Lower lobe of right lung (tissue), 2 donors: Measurements from ENCODE around the gene FGF1. TPM values are rescaled to one million over a fixed set of nuclear protein-coding genes. Genes with fewer than 3 reads are reported as not detected.
A peak's percentile ranks its signal among the peaks of the same experiment; 100 is the strongest.

ENCODE experiments used
- ATAC-seq, 2 donors: fragments of 200-7000 bp; cut with Tn5 transposase; one replicate each; pipeline ENCODE4 v1.9.1; 2020 to 2022; ENCODE audit warnings: mild to moderate bottlenecking in 2 of 2, moderate library complexity in 2 of 2
- DNase-seq: peaks from one replicate; pipeline ENCODE4 v3.0.0-alpha.2; 2020
- H3K27ac ChIP-seq: fragments of 200-600 bp; one replicate; pipeline ENCODE4 v1.8.0; 2022
- H3K27me3 ChIP-seq: fragments of 200-600 bp; one replicate; pipeline ENCODE4 v1.8.0; 2022; ENCODE audit warnings: low read depth
- H3K36me3 ChIP-seq: fragments of 200-600 bp; one replicate; pipeline ENCODE4 v1.8.0; 2022; ENCODE audit warnings: mild to moderate bottlenecking
- H3K4me1 ChIP-seq: fragments of 200-600 bp; one replicate; pipeline ENCODE4 v1.8.0; 2022
- H3K4me3 ChIP-seq: fragments of 200-600 bp; one replicate; pipeline ENCODE4 v1.8.0; 2022; ENCODE audit warnings: mild to moderate bottlenecking
- H3K9me3 ChIP-seq: fragments of 200-600 bp; one replicate; pipeline ENCODE4 v1.8.0; 2022
- intact Hi-C: fragments of 100-400 bp; cut with DNase I; formaldehyde crosslinking; loops from one replicate; pipeline ENCODE4 v1.11.0; 2022
- total RNA-seq: library from RNA; stranded (reverse); fragmentation: NEBNext Ultra II Directional; extraction: Animal tissue kit (Norgen Biotek cat#: 25700); gene quantifications from one replicate; pipeline ENCODE4 v1.2.1, GENCODE V29; 2021
- TF ChIP-seq, protein P1 (sequence below): fragments of 200-600 bp; IDR thresholded peaks from one replicate; pipeline ENCODE4 v1.8.0; 2022; ENCODE audit warnings: antibody characterized with exemption, mild to moderate bottlenecking
- donor health status: DM: no; HTN: yes; CAD: no; lungs with severe emphysema.

The FGF1 gene
- total RNA-seq, 1 donor from 2014 or later: 0.97 TPM

DNA sequence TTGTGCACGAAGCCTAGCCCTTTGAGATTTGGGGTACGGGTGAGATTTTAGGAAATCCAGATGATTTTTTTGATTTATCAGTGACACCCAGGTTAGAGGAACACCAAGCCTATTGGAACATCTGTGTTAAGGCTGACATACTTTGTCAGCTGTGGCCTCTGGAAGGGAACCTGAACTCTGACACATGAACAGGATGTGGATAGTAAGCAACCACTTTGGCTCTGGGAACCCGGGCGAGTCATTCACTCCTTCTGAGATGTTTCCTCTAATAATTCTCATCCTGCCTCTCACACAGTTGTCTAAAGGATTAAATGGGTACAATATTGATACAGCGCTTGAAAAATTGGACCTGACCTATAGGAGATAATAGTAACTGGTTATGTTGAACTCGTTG is 67.8 kb downstream of the FGF1 start:
- DNase-seq: no peak
- ATAC-seq: no peak
- intact Hi-C loops: no loop called here
- TF ChIP-seq, protein P1, sequence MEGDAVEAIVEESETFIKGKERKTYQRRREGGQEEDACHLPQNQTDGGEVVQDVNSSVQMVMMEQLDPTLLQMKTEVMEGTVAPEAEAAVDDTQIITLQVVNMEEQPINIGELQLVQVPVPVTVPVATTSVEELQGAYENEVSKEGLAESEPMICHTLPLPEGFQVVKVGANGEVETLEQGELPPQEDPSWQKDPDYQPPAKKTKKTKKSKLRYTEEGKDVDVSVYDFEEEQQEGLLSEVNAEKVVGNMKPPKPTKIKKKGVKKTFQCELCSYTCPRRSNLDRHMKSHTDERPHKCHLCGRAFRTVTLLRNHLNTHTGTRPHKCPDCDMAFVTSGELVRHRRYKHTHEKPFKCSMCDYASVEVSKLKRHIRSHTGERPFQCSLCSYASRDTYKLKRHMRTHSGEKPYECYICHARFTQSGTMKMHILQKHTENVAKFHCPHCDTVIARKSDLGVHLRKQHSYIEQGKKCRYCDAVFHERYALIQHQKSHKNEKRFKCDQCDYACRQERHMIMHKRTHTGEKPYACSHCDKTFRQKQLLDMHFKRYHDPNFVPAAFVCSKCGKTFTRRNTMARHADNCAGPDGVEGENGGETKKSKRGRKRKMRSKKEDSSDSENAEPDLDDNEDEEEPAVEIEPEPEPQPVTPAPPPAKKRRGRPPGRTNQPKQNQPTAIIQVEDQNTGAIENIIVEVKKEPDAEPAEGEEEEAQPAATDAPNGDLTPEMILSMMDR: no peak
- H3K36me3 ChIP-seq: no peaks in the 10 kb centered on the region
- H3K9me3 ChIP-seq: no peaks in the 10 kb centered on the region
- no peak overlapping the region for H3K4me3 ChIP-seq
- H3K4me1 ChIP-seq: no peaks in the 10 kb centered on the region
- H3K27me3 ChIP-seq: no peaks in the 10 kb centered on the region
- H3K27ac ChIP-seq: no peak overlapping the region

DNA sequence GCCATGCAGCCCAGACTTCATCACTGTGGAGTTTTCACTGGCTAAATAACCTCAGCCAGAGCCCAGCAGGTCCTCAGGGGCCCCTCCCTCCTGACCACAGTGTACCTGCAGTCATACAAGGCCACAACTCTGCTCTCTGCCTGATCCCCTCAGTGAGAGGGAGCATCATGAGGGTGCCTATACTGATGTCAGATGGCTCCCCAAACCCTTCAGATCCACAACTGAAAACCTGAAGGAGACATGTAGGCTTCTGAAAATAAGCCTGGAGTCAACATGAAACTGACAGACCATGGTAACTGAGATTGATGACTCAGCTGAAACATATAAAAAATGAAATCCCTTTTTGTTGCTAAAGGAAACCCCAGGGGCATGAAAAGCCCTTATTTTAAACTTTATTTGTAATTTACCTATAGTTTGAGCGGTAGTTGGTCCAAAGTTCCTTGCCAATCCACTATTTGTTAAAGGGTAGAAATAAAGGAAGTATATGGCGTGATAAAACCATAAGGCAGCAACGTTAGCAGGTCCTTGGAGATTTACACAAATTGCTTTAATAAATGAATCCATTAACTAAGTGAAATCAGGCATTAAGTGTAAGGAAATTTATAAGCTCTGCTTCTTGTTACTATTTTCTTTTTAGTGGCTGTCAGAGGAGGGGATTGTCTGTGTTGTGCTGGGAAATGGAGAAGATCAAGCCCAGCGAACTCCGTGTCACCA is 68.3 kb downstream of the FGF1 start:
- Histone ChIP-seq H3K4me1 (no peaks in the 10 kb centered on the region), H3K27ac (no peak overlapping the region), H3K4me3 (no peak overlapping the region), H3K9me3 (no peaks in the 10 kb centered on the region), H3K27me3 (no peaks in the 10 kb centered on the region), H3K36me3 (no peaks in the 10 kb centered on the region)
- TF ChIP-seq, protein P1: no peak
- intact Hi-C loops: no loop called here
- ATAC-seq (peak in 1 of 2 donors; percentile 34), DNase-seq (no peak)

DNA sequence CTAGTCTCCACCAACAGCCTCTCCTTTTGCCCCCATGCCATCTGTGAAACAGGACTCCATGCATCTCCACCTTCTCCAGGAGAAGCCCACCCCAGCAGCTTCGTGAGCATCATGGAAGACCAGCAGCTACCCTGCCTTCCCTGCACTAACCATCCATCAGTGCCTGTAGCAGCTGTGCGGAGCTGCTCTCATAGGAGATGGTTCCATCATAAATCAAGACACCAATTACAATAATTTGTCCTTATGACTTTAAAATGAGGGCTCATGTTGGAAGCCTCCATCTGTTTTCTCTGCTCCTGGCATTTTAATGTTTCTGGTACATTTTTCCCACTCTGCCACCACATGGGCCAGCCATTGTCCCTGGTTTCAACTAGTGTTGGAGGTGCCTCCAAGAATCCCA is 69.9 kb downstream of the FGF1 start:
- intact Hi-C loops: no loop called here
- Histone ChIP-seq H3K4me1 (no peaks in the 10 kb centered on the region), H3K9me3 (no peaks in the 10 kb centered on the region), H3K27me3 (no peaks in the 10 kb centered on the region), H3K36me3 (no peaks in the 10 kb centered on the region), H3K4me3 (no peak overlapping the region), H3K27ac (no peak overlapping the region)
- TF ChIP-seq, protein P1: no peak
- no peak for DNase-seq
- ATAC-seq: no peak

DNA sequence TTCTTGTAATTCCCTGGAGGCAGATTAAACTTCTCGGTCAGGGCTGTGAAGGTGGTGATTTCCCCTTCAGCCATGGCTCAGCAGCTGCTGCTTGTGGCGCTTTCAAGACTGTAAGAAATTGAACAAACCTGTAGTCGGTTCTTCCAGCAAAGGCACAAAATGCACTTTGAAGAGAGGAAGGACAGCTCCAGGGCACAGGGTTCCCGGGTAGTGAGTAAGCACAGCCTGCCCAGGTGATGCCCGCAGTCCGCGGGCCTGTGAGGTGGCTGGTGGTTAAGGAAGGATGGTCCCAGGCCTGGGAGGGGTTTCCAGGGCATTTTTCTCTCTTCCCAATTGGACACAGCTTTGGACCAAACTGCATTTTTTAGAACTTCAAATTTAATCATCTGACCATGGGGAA is 71.8 kb downstream of the FGF1 start:
- intact Hi-C loops: no loop called here
- Histone ChIP-seq H3K36me3 (no peaks in the 10 kb centered on the region), H3K27me3 (no peaks in the 10 kb centered on the region), H3K27ac (no peak overlapping the region), H3K4me3 (no peak overlapping the region), H3K9me3 (no peaks in the 10 kb centered on the region), H3K4me1 (no peaks in the 10 kb centered on the region)
- ATAC-seq: no peak
- no peak for DNase-seq
- TF ChIP-seq, protein P1: no peak

DNA sequence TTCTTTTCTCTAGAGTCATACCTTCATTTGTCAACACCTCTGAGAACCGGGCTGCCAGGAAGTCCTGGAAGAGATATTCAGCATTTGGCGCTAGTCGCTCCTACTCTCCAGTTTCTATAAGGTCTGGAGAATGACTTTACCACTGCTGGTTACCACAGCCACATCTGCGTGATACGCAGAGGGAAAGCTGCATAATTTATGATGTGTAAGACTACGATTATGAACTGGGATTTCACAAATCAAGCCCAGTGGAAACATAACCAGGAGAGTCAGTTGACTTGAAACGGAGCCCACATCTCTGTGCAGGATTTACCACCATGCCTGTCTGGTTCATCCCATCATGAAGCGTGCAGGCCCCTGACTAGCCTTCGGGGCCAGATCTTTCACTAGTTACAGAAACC is 72.6 kb downstream of the FGF1 start:
- intact Hi-C loops: no loop called here
- H3K4me3 ChIP-seq: no peak overlapping the region
- H3K27me3 ChIP-seq: no peaks in the 10 kb centered on the region
- TF ChIP-seq, protein P1: no peak
- no peak for ATAC-seq
- H3K4me1 ChIP-seq: no peaks in the 10 kb centered on the region
- H3K9me3 ChIP-seq: no peaks in the 10 kb centered on the region
- no peak overlapping the region for H3K27ac ChIP-seq
- no peak for DNase-seq
- H3K36me3 ChIP-seq: no peaks in the 10 kb centered on the region
